ENCODE measurements around the gene MAGEA2.
"Not testable (repeated sequence)": the region's sequence is repeated elsewhere in the genome, so short reads cannot be mapped to it uniquely, and the experiment has no call there.

Gene MAGEA2

GRCh38 chrX:152709173-152709572 is 44.5 kb downstream of the MAGEA2 start, which contains the start of gene CSAG2:
Gene CSAG2 (minus strand): TSS chrX:152709273. CDS start chrX:152709112, 161 bp downstream.
- DNase-seq (ENCODE audit: low spot score): not testable (repeated sequence)

GRCh38 chrX:152706500-152706899 is 47.1 kb downstream of the MAGEA2 start:
- not testable (repeated sequence) for DNase-seq (ENCODE audit: low spot score)

GRCh38 chrX:152700390-152700789 is 53.3 kb downstream of the MAGEA2 start:
- not testable (repeated sequence) for DNase-seq (ENCODE audit: low spot score)

Measured in CD4-positive, alpha-beta T cell treated with Interleukin-2 at 100 ng/mL for 4 hours (primary cell).